ENCODE data around the gene CIPC.
A peak's percentile ranks its signal among the peaks of the same experiment; 100 is the strongest.

CIPC gene

GRCh38 chr14:77151918-77152588, 54.0 kb downstream of the CIPC start:
- peaks cover 42 to 75% of the 10 kb centered on the region in 2 donors for H3K27me3 Mint-ChIP-seq
- DNase-seq (no peak), ATAC-seq (replicated peaks) (peak; percentile 82 to 89)
- H3K9me3 Mint-ChIP-seq: no peaks in the 10 kb centered on the region
- no peaks in the 10 kb centered on the region for H3K36me3 Mint-ChIP-seq
- peaks cover 0 to 2% of the 10 kb centered on the region in 2 donors for H3K4me1 Mint-ChIP-seq
- no peak overlapping the region for H3K4me3 Mint-ChIP-seq
- H3K27ac Mint-ChIP-seq: no peak overlapping the region

GRCh38 chr14:77153802-77154201, 55.7 kb downstream of the CIPC start:
- no peak overlapping the region for H3K27ac Mint-ChIP-seq
- no peaks in the 10 kb centered on the region for H3K36me3 Mint-ChIP-seq
- no peak for DNase-seq
- no peak for ATAC-seq (replicated peaks)
- H3K4me1 Mint-ChIP-seq: peaks cover 0 to 2% of the 10 kb centered on the region in 2 donors
- peaks cover 49 to 79% of the 10 kb centered on the region in 2 donors for H3K27me3 Mint-ChIP-seq
- H3K9me3 Mint-ChIP-seq: no peaks in the 10 kb centered on the region
- H3K4me3 Mint-ChIP-seq: no peak overlapping the region

DNA sequence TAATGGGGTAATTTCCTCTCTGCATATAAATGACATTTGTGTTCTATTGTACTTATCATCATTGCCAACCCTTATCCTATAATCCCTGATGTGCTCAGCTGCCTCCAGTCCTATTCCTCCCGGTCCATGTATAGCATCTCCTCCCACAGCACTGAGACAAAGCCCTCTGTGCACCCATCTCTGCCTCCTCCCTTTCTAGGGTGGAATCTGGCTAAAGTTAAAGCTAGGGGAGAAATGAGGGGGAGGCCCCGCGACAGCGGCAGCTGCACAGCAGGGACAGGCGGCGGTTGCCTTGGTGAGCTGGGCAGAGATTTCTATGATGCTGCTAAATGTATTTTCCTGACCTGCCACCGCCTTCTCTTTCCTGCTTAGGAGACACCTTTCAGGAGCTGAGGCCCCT, 56.4 kb downstream of the CIPC start:
- no peak for DNase-seq
- ATAC-seq (replicated peaks): no peak
- Mint-ChIP-seq H3K36me3 (no peaks in the 10 kb centered on the region), H3K9me3 (no peaks in the 10 kb centered on the region), H3K27me3 (peaks cover 51 to 79% of the 10 kb centered on the region in 2 donors), H3K4me3 (no peak overlapping the region), H3K27ac (no peak overlapping the region), H3K4me1 (peaks cover 0 to 2% of the 10 kb centered on the region in 2 donors)

DNA sequence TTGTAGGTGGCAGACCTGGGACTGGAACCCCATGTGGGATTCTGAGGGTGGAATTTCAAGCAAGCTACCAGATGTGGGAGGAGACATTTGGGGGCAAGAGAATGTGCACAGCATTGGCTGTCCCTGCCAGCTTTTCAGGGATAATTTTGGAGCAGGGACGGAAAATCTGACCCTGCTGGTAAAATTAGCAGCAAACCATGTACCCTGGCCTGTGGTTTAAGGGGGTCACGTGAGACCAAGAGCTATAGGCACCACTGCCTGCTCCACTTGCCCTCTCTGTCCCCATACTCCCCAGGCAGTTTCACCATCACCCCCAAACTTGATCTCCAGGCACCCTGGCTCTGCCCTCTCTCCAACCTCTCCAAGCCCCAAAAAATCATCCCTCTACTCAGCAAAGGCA, 57.0 kb downstream of the CIPC start:
- ATAC-seq (replicated peaks): no peak
- Mint-ChIP-seq H3K36me3 (no peaks in the 10 kb centered on the region), H3K27ac (no peak overlapping the region), H3K27me3 (peaks cover 51 to 78% of the 10 kb centered on the region in 2 donors), H3K4me3 (no peak overlapping the region), H3K4me1 (peaks cover 0 to 2% of the 10 kb centered on the region in 2 donors), H3K9me3 (no peaks in the 10 kb centered on the region)
- no peak for DNase-seq

DNA sequence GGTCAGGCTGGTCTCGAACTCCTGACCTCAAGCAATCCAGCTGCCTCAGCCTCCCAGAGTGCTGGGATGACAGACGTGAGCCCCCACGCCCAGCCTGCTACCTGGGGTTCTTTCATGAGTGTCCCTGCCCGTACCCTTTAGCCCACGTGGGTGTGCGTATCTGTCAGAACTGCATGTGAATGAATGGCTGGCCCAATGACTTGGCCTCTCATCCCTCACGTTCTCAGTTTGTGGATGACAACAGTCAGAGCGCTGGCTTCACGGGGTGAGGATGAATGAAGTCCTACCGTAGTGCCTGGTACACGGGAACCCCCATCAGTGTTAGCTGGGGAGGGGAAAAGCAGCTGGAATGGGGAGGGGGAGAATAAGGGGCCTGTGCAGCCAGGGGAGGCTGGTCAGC, 59.7 kb downstream of the CIPC start:
- DNase-seq: no peak
- Mint-ChIP-seq H3K27me3 (peaks cover 65 to 76% of the 10 kb centered on the region in 2 donors), H3K36me3 (no peaks in the 10 kb centered on the region), H3K27ac (no peak overlapping the region), H3K9me3 (no peaks in the 10 kb centered on the region), H3K4me1 (no peaks in the 10 kb centered on the region), H3K4me3 (no peak overlapping the region)
- ATAC-seq (replicated peaks): no peak

- no peak overlapping the region for H3K27ac Mint-ChIP-seq
- H3K36me3 Mint-ChIP-seq: no peaks in the 10 kb centered on the region
- ATAC-seq (replicated peaks) (no peak), DNase-seq (no peak)
- H3K4me3 Mint-ChIP-seq: no peak overlapping the region
- peaks cover 65 to 71% of the 10 kb centered on the region in 2 donors for H3K27me3 Mint-ChIP-seq
- no peaks in the 10 kb centered on the region for H3K4me1 Mint-ChIP-seq
- no peaks in the 10 kb centered on the region for H3K9me3 Mint-ChIP-seq
Measured at GRCh38 chr14:77158175-77158881, 60.3 kb downstream of the CIPC start.

GRCh38 chr14:77158882-77159255, 60.8 kb downstream of the CIPC start:
- no peak overlapping the region for H3K4me3 Mint-ChIP-seq
- no peaks in the 10 kb centered on the region for H3K9me3 Mint-ChIP-seq
- H3K27me3 Mint-ChIP-seq: peaks cover 62 to 67% of the 10 kb centered on the region in 2 donors
- ATAC-seq (replicated peaks) (no peak), DNase-seq (no peak)
- H3K36me3 Mint-ChIP-seq: no peaks in the 10 kb centered on the region
- H3K27ac Mint-ChIP-seq: no peak overlapping the region
- H3K4me1 Mint-ChIP-seq: no peaks in the 10 kb centered on the region

DNA sequence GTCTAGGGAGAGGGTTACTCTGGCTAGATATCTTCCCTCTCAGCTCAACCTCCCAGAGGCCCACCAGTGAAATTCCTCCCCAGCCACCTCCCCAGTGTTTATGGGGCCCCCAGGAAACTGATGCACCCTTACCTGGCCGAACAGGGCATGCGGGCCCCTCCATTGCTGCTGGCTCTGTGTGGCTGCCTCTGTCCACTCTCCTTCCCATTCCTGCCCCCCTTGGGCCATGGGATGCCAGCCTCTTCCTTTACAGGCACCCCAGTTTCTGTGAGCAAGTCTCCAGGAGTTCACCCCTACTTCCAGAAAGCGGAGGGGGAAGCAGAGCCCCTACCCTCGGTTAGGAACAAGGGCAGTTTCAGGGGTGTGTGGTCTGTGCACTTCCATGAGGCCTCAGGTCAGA, 63.0 kb downstream of the CIPC start:
- no peaks in the 10 kb centered on the region for H3K9me3 Mint-ChIP-seq
- H3K27me3 Mint-ChIP-seq: peaks cover 43 to 45% of the 10 kb centered on the region in 2 donors
- no peak for ATAC-seq (replicated peaks)

More for the DNA sequence above, 63.0 kb downstream of the CIPC start:
- no peaks in the 10 kb centered on the region for H3K4me1 Mint-ChIP-seq
- no peak overlapping the region for H3K27ac Mint-ChIP-seq
- no peaks in the 10 kb centered on the region for H3K36me3 Mint-ChIP-seq
- no peak overlapping the region for H3K4me3 Mint-ChIP-seq
- no peak for DNase-seq
